HG03342 (cell line): ENCODE measurements around the gene GOLGA6L25.
A peak's percentile ranks its signal among the peaks of the same experiment; 100 is the strongest.
"Not testable (repeated sequence)": the region's sequence is repeated elsewhere in the genome, so short reads cannot be mapped to it uniquely, and the experiment has no call there.

Experiments used
- ATAC-seq: cut with Tn5 transposase; IDR thresholded peaks from one replicate; pipeline ENCODE4 v1.9.1; 2021; ENCODE audit warnings: mild to moderate bottlenecking, moderate library complexity; ENCODE audit not compliant: unreplicated experiment

The GOLGA6L25 gene

GRCh38 chr15:28553268-28553667 lies at the start of gene GOLGA6L25:
Gene GOLGA6L25 (plus strand): TSS chr15:28553568. CDS start chr15:28553629, 61 bp downstream.
- not testable (repeated sequence) for ATAC-seq

- not testable (repeated sequence) for ATAC-seq
Measured at GRCh38 chr15:28508217-28508889, 45.0 kb upstream of the GOLGA6L25 start.

- ATAC-seq = not testable (repeated sequence)
Measured at GRCh38 chr15:28514128-28514527, 39.2 kb upstream of the GOLGA6L25 start.

GRCh38 chr15:28515208-28515607 lies 38.2 kb upstream of the GOLGA6L25 start:
- not testable (repeated sequence) for ATAC-seq

GRCh38 chr15:28532954-28533353 lies 20.4 kb upstream of the GOLGA6L25 start, which contains the start of gene GOLGA8G:
Gene GOLGA8G (minus strand): TSS chr15:28532971. CDS start chr15:28532909, 62 bp downstream.
- ATAC-seq = not testable (repeated sequence)

GRCh38 chr15:28573351-28573750 lies 20.0 kb downstream of the GOLGA6L25 start:
- ATAC-seq = not testable (repeated sequence)

- ATAC-seq = peak; percentile 74
Measured at GRCh38 chr15:28588977-28589606, 35.7 kb downstream of the GOLGA6L25 start.

GRCh38 chr15:28589769-28590168 lies 36.4 kb downstream of the GOLGA6L25 start:
- not testable (repeated sequence) for ATAC-seq

GRCh38 chr15:28592395-28592794 lies 39.0 kb downstream of the GOLGA6L25 start:
- not testable (repeated sequence) for ATAC-seq

- ATAC-seq = not testable (repeated sequence)
Measured at GRCh38 chr15:28593424-28594129, 40.2 kb downstream of the GOLGA6L25 start.

- ATAC-seq = not testable (repeated sequence)
Measured at GRCh38 chr15:28597471-28597870, 44.1 kb downstream of the GOLGA6L25 start.

GRCh38 chr15:28598209-28598608 lies 44.8 kb downstream of the GOLGA6L25 start:
- ATAC-seq = not testable (repeated sequence)

GRCh38 chr15:28602152-28602551 lies 48.8 kb downstream of the GOLGA6L25 start:
- not testable (repeated sequence) for ATAC-seq
